HPDE6-E6E7 (cell line): ENCODE measurements around the gene EFCAB5.

Experiments used
- DNase-seq: peaks from one replicate; pipeline ENCODE4 v3.0.0; 2011; ENCODE audit warnings: missing footprints; ENCODE audit errors: extremely low spot score

The EFCAB5 gene

GRCh38 chr17:30155389-30155788 lies 214.0 kb downstream of the EFCAB5 start:
- DNase-seq = no peak
